GM19043 (cell line): ENCODE results near the gene FAAH.
"Not testable (repeated sequence)": the region's sequence is repeated elsewhere in the genome, so short reads cannot be mapped to it uniquely, and the experiment has no call there.

Experiments
- ATAC-seq: cut with Tn5 transposase; IDR thresholded peaks from one replicate; pipeline ENCODE4 v1.9.1; 2021; ENCODE audit warnings: low read depth; ENCODE audit not compliant: unreplicated experiment

FAAH gene

DNA sequence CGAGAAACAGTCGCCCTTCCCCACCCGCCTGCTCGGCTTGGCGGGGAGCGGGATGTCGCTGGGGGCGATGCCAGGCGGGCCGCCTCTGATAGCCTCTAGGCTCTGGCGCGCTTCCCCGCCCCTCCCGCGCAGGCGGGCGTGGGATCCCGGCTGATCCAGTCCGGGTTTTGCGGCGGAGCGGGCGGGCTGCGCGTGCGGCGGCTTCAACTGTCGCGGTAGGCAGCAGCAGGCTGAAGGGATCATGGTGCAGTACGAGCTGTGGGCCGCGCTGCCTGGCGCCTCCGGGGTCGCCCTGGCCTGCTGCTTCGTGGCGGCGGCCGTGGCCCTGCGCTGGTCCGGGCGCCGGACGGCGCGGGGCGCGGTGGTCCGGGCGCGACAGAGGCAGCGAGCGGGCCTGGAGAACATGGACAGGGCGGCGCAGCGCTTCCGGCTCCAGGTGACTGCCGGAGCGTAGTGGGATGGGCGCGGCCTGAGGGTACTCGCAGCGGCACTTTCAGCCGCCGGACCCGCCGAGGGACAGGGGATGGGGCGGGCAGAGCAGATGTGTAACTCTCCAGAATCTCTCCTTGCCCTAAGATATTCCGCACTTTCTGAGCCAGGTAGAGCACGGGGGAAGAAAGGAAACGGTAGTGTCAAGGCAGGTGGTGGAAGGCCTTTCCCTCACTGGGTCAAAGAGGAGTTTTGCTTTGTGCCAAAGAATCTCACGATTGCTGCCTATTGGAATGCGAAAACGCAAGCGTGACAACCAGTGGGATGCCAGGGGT is at the start of gene FAAH:
Gene FAAH, plus strand, starts transcription at position 210 of the 764 bp plus-strand sequence. Its CDS starts 32 bp downstream, at position 242.
- ATAC-seq, result no peak

DNA sequence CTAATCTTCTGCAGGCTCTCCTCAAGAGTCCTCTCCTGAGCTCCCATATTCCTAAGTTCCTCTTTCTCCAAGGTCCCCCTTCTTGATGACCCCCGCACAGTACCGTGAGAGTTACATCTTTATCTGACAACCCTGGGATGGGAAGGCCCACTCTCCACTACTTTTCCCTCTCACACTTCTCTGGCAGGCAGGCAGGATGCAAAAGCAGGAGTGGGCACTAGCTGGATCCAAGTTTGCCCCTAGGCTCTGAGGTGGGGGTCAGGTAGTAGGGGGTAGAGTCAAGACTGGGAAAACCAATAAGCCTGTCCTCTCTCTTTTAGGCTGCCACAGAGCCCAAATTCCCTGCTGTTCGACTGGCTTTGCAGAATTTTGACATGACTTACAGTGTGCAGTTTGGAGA is 49.6 kb upstream of the FAAH start:
- no peak for ATAC-seq

DNA sequence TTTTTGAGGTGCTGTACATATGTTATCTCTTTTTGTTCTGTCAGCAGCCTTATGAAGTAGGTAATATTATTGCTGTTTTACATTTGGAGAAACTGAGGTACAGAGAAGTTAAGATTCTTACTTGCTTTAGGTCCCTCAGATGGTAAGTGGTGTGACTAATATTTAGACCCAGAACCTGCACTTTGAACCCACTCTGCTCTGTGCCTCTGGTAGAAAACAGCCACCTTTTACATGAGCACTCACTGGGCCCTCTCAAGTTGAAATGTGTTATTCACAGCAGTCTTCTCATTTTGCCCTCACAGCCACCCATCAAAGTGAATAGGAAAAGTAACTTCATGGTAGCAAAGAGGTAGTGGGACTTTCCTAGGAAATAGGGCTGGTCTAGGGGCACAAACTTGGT is 48.8 kb upstream of the FAAH start:
- ATAC-seq, result no peak

DNA sequence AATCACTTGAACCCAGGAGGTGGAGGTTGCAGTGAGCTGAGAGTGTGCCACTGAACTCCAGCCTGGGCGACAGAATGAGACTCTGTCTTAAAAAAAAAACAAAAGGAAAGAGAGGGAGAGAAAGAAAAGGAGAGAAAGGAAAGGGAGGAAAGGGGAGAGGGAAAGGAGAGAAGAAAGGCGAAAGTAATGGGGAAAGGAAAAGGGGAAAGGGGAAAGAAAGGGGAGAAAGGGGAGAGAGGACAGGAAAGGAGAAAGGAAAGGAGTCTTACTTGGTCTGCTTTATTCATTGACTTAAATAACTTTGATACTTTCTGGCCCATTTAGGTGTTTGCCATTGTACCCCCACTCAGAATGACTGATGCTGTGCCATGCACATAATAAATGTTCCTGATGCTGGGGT is 41.8 kb upstream of the FAAH start:
- ATAC-seq, result no peak

GRCh38 chr1:46355920-46356319 is 38.2 kb upstream of the FAAH start:
- not testable (repeated sequence) for ATAC-seq

GRCh38 chr1:46362158-46362557 is 32.0 kb upstream of the FAAH start:
- ATAC-seq, result no peak

DNA sequence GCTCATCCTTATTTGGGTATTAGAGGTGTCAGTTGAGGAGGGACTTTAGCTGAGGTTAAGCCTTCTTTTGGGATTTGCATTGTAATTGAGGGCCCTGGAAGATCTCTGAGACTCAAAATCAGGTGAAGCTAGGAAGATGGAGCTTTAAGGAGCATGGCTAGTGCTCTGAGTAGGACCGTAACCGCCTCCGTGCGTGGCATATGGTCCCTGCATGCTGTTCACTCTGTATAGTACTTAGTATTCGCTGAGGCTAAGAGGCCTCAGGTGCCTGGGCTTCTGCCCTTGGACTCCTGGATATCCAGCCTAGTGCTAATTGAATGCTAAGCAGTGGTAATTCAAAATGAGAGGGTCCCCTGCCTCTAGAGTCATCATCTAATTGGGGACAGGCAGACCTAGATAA is 31.0 kb upstream of the FAAH start:
- no peak for ATAC-seq

DNA sequence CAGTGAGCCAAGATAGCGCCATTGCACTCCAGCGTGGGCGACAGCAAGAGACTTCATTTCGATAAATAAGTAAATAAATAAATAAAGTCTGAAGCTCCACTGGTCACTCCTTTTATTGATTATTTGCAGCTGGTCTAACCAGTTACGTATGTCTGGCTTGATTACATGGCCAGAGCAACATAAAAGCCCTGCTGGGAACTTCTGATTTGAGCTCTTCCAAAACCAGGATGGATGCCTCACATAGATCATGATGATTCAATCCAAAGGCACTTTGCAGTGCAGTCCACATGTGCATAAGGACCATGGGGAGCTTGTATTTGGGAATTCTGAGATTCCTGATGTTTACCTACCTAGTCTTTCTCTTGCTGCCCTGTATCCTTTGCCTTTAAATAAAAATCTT is 29.5 kb upstream of the FAAH start:
- no peak for ATAC-seq

DNA sequence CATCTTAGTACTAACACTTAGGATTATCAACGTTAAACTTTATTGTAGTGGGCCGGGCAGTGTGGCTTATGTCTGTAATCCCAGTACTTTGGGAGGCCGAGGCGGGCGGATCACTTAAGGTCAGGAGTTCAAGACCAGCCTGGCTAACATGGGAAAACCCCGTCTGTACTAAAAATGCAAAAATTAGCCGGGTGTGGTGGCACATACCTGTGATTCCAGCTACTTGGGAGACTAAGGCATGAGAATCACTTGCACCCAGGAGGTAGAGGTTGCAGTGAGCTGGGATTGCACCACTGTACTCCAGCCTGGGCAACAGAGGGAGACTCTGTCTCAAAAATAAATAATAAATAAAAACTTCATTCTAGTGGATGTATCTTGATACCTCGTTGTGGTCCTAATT is 28.3 kb upstream of the FAAH start:
- not testable (repeated sequence) for ATAC-seq

- ATAC-seq, result no peak
Observed at GRCh38 chr1:46367072-46367471, 27.0 kb upstream of the FAAH start.

- not testable (repeated sequence) for ATAC-seq
Observed at GRCh38 chr1:46367701-46368100, 26.4 kb upstream of the FAAH start.

- ATAC-seq, result no peak
Observed at GRCh38 chr1:46368791-46369190, 25.3 kb upstream of the FAAH start.

- ATAC-seq, result no peak
Observed at GRCh38 chr1:46369542-46370213, 24.4 kb upstream of the FAAH start.

DNA sequence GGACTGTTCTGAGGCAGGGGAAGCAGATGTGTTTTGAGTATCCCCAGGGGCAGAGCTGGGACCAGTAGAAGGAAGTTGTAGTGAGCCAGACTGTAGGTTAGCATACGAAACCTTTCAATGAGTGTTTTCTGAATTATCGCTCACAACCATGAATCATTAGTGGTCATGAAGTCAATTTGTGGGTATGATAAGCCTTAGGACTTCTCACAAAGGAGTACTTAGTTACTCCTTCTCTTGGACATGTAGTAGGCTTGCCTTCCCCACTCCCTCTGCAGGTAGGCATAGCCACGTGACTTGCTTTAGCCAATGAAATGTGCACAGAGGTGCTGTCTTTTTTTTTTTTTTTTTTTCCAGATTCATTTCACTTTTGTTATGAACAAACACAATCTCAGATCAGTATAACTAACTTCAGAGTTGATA is 23.9 kb upstream of the FAAH start:
- ATAC-seq, result no peak

DNA sequence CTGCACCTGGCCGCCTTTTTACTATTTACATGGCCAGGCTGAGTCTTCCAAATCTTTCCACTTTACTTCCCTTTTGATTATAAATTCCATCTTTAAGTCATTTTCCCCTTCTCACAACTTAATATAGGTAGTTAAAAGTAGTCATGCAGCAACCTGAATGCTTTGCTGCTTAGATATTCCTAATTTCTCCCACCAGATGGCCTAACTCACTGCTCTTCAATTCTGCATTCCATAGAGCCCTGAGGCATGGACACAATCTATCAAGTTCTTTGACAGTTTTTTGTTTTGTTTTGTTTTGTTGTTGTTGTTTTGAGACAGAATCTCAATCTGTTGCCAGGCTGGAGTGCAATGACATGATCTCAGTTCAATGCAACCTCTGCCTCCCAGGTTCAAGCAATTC is 21.7 kb upstream of the FAAH start:
- no peak for ATAC-seq

GRCh38 chr1:46379996-46380395 is 14.1 kb upstream of the FAAH start:
- no peak for ATAC-seq

- ATAC-seq, result no peak
Observed at GRCh38 chr1:46380508-46380907, 13.6 kb upstream of the FAAH start.

- ATAC-seq, result no peak
Observed at GRCh38 chr1:46393510-46393909, 607 bp upstream of the FAAH start.

GRCh38 chr1:46394872-46395465 is 852 bp downstream of the FAAH start:
- ATAC-seq, result no peak

DNA sequence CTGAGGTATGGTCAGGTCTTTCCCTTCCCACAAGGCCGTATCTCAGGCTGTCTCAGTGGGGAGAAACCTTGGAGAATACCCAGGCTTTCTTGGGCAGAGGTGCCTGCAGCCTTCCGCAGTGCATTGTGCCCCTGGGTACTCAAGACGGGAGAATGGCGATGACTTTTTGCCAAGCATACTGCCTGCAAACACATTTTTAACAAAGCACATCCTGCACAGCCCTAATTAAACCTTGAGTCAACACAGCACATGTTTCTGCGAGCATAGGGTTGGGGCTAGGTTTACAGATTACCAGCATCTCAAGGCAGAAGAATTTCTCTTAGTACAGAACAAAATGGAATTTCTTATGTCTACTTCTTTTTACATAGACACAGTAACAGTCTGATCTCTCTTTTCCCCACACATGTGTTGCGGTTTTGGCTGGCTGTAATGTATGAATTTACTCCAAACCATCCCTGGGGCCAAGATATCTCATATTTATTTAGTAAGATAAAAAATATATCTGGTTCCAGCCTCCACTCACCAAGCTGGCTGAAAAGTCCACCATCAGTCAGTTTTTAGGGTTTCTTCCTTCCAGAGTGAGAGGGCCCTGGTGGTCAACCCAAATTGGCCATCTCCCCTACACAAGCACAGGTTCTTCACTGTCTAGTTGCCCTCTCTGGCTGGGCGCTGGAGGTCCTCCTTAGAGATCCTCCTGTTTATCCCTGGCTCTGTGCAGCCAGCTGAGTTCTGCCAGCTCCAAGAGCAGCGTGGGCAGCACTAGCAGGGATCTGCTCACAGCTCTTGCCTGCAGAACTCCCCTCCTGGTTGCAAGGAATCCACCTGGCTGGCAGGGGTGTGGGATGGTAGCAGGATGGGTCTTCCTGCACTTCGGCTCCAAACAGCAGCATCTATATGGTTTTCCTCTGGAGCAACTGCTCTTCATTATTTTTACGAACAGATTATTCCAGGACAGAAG is 2.6 kb downstream of the FAAH start:
- no peak for ATAC-seq

GRCh38 chr1:46399307-46399706 is 5.2 kb downstream of the FAAH start:
- ATAC-seq, result no peak
